GM12891 (cell line): ENCODE results near the gene GUK1.

Experiments
- POLR2AphosphoS5 ChIP-seq: IDR thresholded peaks from 2 replicates; pipeline ENCODE4 v1.6.1; 2011; ENCODE audit warnings: low read depth, low read length, control low read depth
- TAF1 ChIP-seq: IDR thresholded peaks from 2 replicates; pipeline ENCODE4 v1.6.1; 2011; ENCODE audit warnings: low read depth, low read length, control low read depth

- TF ChIP-seq POLR2AphosphoS5 (no peak), TAF1 (no peak)
These were observed 32.8 kb downstream of the GUK1 start for GRCh38 chr1:228172591-228173527.
